ENCODE data around the gene MFF.

DNA sequence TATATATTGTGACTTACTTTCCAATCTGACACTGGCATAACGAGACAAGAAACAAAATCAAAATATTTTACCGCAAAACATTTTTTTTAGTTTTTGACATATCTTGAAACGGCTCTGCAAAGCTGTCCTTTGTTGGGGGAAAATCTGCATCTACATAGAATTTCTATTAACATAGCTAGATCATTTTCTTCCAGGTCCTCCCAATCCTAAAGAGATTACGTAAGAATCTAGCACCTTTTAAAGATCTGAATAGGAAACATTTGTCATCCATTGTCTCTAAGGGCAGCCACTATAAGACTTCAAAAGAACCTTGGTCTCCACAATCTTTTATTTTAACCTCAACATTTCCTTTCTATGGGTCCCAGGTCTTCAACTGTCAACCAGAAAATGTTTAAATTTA is 1.2 kb upstream of the MFF start:
- TF ChIP-seq, protein P1, sequence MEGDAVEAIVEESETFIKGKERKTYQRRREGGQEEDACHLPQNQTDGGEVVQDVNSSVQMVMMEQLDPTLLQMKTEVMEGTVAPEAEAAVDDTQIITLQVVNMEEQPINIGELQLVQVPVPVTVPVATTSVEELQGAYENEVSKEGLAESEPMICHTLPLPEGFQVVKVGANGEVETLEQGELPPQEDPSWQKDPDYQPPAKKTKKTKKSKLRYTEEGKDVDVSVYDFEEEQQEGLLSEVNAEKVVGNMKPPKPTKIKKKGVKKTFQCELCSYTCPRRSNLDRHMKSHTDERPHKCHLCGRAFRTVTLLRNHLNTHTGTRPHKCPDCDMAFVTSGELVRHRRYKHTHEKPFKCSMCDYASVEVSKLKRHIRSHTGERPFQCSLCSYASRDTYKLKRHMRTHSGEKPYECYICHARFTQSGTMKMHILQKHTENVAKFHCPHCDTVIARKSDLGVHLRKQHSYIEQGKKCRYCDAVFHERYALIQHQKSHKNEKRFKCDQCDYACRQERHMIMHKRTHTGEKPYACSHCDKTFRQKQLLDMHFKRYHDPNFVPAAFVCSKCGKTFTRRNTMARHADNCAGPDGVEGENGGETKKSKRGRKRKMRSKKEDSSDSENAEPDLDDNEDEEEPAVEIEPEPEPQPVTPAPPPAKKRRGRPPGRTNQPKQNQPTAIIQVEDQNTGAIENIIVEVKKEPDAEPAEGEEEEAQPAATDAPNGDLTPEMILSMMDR (IDR thresholded peaks at IDR 0.05; ENCODE audit: low read depth, low read length): no peak
- no peak for TF ChIP-seq EZH2phosphoT487 (IDR thresholded peaks at IDR 0.05; ENCODE audit: low read depth)

Measured in OCI-LY3 (cell line).